ENCODE measurements around the gene PACS1.

The PACS1 gene

DNA sequence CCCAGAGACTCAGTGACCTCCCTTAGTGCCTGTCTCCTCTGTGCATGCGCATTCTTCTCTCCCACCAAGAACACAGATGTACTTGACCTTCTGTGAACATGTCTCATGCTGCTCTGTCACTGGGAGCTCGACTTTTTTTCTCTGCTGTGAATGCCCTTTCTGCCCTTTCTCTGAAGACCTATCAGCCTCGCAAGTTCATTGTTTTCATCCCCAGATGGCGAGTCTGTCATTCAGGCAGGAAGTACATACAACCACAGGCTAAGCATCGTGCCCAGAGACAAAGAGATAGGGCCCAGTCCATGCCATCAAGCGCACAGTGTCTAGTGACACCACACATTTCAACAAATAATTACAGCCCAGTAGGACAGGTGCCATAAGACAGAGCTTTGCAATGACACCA, 148.0 kb downstream of the PACS1 start:
- TF ChIP-seq, protein P1, sequence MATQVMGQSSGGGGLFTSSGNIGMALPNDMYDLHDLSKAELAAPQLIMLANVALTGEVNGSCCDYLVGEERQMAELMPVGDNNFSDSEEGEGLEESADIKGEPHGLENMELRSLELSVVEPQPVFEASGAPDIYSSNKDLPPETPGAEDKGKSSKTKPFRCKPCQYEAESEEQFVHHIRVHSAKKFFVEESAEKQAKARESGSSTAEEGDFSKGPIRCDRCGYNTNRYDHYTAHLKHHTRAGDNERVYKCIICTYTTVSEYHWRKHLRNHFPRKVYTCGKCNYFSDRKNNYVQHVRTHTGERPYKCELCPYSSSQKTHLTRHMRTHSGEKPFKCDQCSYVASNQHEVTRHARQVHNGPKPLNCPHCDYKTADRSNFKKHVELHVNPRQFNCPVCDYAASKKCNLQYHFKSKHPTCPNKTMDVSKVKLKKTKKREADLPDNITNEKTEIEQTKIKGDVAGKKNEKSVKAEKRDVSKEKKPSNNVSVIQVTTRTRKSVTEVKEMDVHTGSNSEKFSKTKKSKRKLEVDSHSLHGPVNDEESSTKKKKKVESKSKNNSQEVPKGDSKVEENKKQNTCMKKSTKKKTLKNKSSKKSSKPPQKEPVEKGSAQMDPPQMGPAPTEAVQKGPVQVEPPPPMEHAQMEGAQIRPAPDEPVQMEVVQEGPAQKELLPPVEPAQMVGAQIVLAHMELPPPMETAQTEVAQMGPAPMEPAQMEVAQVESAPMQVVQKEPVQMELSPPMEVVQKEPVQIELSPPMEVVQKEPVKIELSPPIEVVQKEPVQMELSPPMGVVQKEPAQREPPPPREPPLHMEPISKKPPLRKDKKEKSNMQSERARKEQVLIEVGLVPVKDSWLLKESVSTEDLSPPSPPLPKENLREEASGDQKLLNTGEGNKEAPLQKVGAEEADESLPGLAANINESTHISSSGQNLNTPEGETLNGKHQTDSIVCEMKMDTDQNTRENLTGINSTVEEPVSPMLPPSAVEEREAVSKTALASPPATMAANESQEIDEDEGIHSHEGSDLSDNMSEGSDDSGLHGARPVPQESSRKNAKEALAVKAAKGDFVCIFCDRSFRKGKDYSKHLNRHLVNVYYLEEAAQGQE (IDR thresholded peaks at IDR 0.05; ENCODE audit: insufficient read depth in 1 of 2, low read depth in 2 of 2, low read length in 2 of 2): no peak
- no peak for TF ChIP-seq TAF1 (IDR thresholded peaks at IDR 0.05; ENCODE audit: borderline replicate concordance, insufficient read depth, low read length)
- no peak for TF ChIP-seq POLR2AphosphoS5 (IDR thresholded peaks at IDR 0.05; ENCODE audit: low read depth, low read length)
- TF ChIP-seq FOXP2 (optimal IDR thresholded peaks at IDR 0.05; ENCODE audit: borderline replicate concordance, extremely low read depth, extremely low read length, insufficient read depth): no peak
- TF ChIP-seq SIN3A (IDR thresholded peaks at IDR 0.05; ENCODE audit: borderline replicate concordance, insufficient read depth, low read length): no peak

DNA sequence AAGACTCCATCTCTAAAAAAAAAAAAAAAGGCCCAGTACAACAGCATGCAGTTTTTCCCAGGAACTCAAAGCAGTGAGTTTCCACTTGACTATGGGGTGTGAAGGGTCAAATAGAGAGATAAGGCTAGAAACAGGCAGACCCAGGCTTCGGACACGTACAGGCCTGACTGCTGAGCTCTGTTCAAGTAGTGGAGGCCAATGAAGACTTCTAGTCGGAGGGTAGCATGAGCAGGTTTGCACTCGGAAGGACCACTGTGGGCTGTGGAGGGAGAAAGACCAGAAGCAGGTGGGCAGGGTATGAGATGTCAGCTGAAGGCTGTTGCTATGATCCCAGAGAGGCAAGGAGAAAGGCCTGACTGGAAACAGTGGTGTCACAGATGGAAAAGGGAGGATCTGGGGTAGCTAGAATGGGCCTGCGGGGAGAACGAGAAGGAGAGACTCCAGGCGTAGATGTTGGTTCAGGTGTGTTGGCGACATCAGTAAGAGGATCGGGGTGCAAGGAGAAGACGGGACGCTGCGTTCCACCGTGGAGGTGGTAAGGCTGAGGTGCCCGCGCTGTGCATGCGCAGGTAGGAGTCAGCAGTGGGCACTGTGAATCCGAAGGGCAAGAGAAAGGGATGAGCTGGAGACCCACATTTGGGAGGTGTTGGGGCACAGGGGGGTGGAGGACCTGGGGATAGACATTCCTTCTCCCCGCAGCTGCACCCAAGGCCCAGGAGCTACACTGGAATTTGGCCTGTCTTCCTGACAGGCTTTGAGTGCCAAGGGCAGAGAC, 149.0 kb downstream of the PACS1 start:
- TF ChIP-seq SIN3A (IDR thresholded peaks at IDR 0.05; ENCODE audit: borderline replicate concordance, insufficient read depth, low read length) (no peak), TAF1 (IDR thresholded peaks at IDR 0.05; ENCODE audit: borderline replicate concordance, insufficient read depth, low read length) (no peak), POLR2AphosphoS5 (IDR thresholded peaks at IDR 0.05; ENCODE audit: low read depth, low read length) (no peak), FOXP2 (optimal IDR thresholded peaks at IDR 0.05; ENCODE audit: borderline replicate concordance, extremely low read depth, extremely low read length, insufficient read depth) (no peak)
- TF ChIP-seq, protein P1 (IDR thresholded peaks at IDR 0.05; ENCODE audit: insufficient read depth in 1 of 2, low read depth in 2 of 2, low read length in 2 of 2): no peak

DNA sequence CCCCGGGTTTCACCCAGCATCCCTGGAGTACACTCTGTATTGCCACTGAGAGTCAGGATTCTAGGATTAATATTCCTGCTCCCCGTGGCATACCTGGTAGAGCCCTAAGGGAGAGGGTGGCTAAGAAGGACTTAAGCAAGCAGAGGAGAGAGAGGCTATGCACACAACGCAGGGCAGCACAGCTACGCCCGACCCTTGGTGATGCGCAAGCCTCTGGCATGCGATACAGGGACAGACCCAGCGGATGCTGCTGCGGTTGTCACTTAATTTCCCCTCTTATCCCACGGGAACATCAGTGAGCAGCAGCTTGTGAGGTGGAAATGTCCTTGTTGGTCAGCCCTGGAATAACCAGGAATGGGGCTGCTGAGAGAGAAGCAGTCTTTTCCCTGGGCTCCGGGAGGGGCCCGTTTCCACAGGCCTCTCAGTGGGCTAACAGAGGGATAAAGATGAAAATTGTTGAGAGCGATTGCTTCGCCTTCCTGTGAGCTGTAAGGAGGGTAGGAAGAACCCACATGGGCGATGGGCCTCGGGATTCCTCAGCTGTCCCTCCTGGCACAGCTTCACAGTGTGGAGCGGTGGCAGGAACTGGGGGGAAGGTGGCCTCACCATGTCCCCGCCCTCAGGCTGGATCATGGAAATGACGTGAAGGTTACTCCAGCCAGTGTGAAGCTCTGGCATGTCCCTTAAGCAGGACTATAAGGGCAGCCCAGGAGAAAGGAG, 149.9 kb downstream of the PACS1 start:
- no peak for TF ChIP-seq POLR2AphosphoS5 (IDR thresholded peaks at IDR 0.05; ENCODE audit: low read depth, low read length)
- TF ChIP-seq TAF1 (IDR thresholded peaks at IDR 0.05; ENCODE audit: borderline replicate concordance, insufficient read depth, low read length): no peak
- TF ChIP-seq, protein P1 (IDR thresholded peaks at IDR 0.05; ENCODE audit: insufficient read depth in 1 of 2, low read depth in 2 of 2, low read length in 2 of 2): no peak
- no peak for TF ChIP-seq SIN3A (IDR thresholded peaks at IDR 0.05; ENCODE audit: borderline replicate concordance, insufficient read depth, low read length)
- TF ChIP-seq FOXP2 (optimal IDR thresholded peaks at IDR 0.05; ENCODE audit: borderline replicate concordance, extremely low read depth, extremely low read length, insufficient read depth): no peak

DNA sequence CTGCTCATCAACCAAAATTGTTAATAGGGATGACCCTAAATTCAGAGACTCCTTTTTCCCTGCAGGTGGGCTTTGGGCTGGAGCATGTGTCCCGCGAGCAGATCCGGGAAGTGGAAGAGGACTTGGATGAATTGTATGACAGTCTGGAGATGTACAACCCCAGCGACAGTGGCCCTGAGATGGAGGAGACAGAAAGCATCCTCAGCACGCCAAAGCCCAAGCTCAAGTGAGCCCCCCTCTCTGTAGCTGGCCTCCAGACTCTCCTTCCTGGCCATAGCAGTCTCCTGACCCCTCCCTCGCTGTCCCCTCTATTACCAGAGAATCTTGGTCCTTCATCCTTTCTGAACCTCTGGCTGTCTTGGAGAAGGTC, 150.5 kb downstream of the PACS1 start:
- TF ChIP-seq, protein P1 (IDR thresholded peaks at IDR 0.05; ENCODE audit: insufficient read depth in 1 of 2, low read depth in 2 of 2, low read length in 2 of 2): no peak
- no peak for TF ChIP-seq FOXP2 (optimal IDR thresholded peaks at IDR 0.05; ENCODE audit: borderline replicate concordance, extremely low read depth, extremely low read length, insufficient read depth)
- TF ChIP-seq TAF1 (IDR thresholded peaks at IDR 0.05; ENCODE audit: borderline replicate concordance, insufficient read depth, low read length): no peak
- TF ChIP-seq POLR2AphosphoS5 (IDR thresholded peaks at IDR 0.05; ENCODE audit: low read depth, low read length): no peak
- TF ChIP-seq SIN3A (IDR thresholded peaks at IDR 0.05; ENCODE audit: borderline replicate concordance, insufficient read depth, low read length): no peak

Measured in PFSK-1 (cell line).